GM20000 (cell line): ENCODE data around the gene EPHA10.

ENCODE experiments used
- DNase-seq: peaks from one replicate; pipeline ENCODE4 v3.0.0; 2012; ENCODE audit warnings: low spot score
- TF ChIP-seq, protein P1 (sequence below): IDR thresholded peaks from 2 replicates; pipeline ENCODE4 v1.5.1; 2012; ENCODE audit warnings: mild to moderate bottlenecking, control low read depth; ENCODE audit errors: extremely low read depth, missing control alignments

EPHA10 gene

DNA sequence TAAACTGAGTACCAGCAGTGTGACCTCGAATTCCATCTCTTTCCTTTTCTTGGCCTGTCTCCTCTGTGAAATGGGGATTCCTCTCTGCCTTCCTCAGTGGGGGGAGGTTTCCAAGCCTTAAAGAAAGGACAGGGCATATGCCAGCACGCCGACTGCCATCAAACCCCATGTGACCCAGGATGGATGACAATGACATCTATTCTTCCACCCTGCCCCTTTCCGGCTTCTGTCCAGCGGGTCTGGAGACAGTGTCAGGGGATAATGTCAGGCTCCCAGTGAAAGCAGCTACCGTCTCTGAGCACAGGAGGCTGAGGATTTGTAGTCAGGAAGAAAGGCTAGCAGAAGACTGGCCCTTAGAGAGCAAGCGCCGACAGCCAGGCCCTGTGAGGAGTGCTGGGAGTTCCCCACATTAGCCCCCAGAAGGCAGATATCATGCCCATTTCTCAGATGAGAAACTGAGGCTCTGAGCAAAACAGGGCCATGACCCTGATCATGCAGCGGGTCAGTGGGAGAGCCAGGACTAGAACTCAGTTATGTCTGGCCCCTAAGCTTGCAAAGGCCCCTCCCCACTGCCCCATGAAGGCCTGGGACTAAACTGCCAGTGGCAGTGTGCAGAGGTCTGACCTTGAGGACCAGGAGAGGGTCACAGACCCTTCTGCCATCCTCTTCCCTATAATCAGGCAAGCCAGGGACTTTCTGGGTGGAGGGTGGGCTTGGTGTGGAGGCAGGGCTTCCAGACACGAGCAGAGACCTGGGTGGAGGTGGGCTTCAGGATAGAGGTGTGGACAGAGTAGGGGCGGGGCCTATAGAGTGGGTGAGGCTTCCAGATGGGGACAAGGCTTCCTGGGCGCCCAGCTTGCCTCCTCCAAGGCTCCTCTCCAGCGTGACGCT is 42.5 kb downstream of the EPHA10 start:
- no peak for DNase-seq
- TF ChIP-seq, protein P1, sequence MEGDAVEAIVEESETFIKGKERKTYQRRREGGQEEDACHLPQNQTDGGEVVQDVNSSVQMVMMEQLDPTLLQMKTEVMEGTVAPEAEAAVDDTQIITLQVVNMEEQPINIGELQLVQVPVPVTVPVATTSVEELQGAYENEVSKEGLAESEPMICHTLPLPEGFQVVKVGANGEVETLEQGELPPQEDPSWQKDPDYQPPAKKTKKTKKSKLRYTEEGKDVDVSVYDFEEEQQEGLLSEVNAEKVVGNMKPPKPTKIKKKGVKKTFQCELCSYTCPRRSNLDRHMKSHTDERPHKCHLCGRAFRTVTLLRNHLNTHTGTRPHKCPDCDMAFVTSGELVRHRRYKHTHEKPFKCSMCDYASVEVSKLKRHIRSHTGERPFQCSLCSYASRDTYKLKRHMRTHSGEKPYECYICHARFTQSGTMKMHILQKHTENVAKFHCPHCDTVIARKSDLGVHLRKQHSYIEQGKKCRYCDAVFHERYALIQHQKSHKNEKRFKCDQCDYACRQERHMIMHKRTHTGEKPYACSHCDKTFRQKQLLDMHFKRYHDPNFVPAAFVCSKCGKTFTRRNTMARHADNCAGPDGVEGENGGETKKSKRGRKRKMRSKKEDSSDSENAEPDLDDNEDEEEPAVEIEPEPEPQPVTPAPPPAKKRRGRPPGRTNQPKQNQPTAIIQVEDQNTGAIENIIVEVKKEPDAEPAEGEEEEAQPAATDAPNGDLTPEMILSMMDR = no peak

DNA sequence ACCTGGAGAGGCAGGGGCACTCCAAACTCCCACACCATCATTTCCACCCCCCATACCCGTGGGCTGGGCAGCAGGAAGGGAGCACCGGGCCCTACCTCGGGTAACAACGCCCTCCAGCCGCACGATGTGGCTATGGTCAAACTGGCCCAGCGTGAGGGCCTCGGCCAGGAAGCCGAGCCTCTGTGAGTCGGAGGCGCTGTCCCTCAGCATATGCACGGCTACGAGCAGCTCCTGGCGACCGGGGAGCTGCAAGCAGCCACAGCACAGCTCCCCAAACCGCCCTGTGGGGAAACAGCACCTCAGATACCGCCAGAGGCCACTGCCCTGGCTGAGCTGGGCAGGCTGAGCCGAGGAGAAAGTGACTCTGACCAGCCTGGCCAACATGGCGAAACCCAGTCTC is 43.4 kb downstream of the EPHA10 start:
- no peak for DNase-seq

DNA sequence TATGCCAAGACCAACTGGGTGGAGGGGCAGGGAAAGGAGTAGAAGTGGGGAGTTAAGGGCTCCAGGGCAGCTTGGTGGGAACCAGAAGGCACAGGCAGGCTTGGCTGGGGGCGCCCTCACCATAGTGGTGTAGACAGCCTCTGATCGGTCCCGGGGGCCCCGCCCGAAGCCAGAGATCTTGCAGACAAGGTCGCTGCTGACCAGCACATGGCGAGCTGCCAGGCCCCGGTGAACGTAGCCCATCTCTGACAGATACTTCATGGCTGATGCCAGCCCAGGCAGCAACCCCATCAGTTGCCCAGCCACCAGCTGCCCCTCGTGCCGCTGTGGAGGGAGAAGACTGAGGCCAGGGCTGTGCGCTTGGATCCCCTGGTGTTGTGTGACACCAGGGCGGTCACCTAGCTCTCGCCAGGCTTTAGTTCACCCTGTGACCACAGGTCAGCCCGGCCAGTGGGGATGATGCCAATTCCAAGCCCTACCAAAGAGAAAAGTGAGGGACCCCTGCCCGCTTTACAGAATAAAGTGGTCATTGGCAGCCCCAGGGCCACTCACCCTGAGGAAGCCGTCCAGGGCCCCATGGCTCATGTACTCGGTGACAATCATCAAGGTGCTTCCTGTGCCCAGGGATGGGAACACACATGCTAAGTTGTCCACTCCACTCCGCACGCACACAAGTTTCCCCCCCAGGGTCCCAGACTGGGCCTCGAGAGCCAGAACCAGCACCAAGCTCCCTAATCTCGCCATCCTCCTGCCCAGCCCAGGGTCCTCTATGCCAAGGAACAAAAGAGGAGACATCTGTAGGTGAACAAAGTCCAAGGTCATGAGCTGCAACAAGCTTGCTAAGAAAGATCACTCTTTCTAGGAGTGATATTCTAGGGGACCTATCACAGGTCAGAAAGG is 44.4 kb downstream of the EPHA10 start:
- DNase-seq = no peak
- TF ChIP-seq, protein P1 = no peak

More for the DNA sequence above, 43.4 kb downstream of the EPHA10 start:
- TF ChIP-seq, protein P1 = no peak

DNA sequence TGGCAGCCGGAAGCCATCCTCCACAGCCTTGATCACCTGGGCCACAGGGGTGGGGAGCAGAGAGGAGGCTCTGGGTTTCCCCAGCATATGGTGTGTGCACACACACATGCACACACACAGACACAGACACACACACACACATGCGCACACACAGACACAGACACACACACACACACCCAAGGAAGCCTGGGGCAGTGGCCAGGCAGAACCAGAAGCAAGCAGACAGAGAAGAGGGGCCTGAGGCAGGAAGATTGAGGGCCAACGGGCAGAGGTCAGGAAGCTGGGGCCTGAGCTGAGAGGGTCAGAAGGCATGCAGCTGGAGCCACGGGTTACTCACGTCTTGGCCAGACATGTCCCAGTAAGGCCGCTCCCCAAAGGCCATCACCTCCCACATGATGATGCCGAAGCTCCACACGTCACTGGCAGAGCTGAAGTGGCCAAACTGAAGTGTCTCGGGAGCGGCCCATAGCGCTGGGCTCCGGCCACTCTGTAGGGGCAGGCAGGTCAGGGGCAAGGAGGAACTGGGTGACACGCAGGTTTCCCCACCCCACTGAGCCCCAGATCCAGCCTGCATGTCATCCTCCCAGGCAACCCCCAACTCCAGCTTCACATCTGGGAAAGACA is 45.2 kb downstream of the EPHA10 start:
- DNase-seq = no peak
- TF ChIP-seq, protein P1 = no peak

DNA sequence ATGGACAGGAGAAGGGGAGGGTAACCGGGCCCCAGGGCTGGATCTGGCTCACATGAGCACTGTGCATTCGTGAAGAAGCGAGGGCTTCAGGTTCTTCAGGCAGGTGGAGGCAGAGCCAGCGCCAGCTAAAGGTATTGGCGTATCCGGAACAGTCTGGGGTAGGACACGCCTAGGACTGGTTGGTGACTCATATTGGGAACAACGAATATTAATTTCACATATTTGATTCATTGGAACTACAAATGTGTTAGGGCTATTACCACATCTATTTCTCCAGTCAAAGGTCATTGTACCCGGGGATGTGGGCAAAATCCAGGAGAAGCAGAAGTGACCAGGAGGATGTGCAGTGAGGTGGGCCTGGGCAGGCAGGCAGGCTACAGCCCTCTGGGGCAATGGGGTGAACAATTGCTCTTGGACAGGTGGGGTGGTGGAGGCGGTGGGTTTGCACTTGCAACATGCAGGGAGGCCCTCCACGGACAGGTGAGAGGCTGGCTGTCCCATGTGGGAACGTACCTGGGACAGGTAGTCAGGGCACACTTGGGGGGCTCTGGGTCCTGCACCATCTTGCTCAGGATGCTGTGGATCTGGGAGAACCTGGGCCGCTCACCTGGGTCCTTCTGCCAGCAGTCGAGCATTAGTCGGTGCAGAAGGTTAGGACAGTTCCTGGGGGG is 45.9 kb downstream of the EPHA10 start:
- TF ChIP-seq, protein P1 = no peak
- DNase-seq = no peak

DNA sequence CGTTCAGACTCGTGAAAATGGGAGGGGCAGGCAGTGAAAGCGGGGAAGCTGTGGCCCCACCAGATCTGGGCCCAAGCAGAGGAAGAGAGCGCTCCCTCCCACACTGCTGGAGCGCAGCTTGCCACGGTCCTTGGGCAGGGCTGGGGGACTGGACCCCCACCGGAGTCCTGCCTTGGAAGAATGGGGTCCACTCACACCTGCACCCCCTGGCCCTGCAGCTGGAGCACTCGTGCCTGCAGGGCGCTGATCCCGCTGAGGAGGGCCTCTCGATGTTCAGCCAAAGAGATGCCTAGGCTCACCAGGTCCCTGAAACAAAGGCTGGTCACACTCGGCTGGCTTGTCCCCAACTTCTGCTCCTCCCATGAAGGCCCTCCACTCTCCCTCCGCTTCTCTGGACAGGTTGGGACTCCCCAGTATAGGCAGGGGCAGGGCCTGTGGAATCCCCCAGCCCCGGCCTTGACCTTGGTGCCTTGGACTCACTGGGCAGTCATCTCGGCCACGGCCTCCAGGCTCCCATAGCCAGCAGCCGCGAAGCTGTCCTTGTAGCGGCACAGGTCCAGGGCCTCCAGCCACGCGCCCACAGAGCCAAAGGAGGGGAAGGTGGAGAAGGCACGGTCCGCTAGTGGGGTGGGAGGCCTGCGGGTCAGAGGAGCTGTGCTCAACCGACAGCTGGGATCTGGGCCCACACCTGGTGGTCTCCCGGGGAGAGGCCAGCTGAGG is 46.6 kb downstream of the EPHA10 start:
- DNase-seq = no peak
- TF ChIP-seq, protein P1 = no peak
